GM18502 (cell line): Measurements from ENCODE around the gene RAD51B.
A peak's percentile ranks its signal among the peaks of the same experiment; 100 is the strongest.
"Not testable (repeated sequence)": the region's sequence is repeated elsewhere in the genome, so short reads cannot be mapped to it uniquely, and the experiment has no call there.

Source experiments
- ATAC-seq: cut with Tn5 transposase; IDR thresholded peaks from one replicate; pipeline ENCODE4 v1.9.1; 2021; ENCODE audit warnings: mild to moderate bottlenecking; ENCODE audit not compliant: unreplicated experiment, poor library complexity

The RAD51B gene

DNA sequence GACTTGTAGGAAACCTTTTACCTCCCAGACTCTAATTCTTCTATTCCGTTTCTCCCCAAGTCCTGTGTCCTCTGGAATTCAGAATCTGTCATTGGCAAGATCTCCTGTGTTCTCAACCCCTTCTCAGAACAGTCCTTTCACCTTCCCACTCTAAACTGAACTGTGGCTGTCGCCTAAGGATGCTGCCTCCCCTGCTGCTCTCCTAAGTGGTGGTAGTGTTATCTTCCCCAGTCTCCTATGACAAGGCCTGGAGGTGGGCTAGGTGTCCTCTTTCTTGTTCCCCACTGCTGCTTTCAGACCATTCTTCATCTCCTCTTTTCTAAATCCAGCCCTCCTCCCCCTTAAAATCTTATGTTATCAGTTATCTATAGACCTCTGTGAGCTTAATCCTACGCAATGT, 397.4 kb downstream of the RAD51B start:
- no peak for ATAC-seq

DNA sequence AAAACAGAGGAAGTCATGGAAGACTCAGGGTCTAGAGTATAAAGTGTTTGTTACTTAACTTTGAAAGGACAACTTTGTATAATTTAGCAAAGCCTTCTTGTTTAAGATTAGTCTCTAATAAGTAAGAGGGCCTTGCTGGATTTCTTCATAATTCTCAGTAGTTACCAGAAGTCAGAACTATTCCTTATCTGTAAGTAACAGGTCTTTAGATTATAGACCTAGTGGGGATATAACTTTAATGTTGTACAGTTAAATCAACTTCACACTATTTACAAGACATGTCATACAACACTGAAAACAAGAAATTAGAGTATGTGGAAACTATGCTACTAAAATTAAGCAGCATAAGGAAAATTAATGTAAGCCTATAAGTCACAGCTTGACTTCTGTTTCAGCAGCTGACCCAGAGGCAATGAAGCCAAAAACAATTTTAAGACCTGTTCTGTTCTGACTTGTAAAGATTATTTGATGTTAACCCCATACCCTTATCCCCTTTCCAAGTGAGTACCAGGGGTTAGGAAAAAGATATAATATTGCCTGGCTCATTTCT, 398.3 kb downstream of the RAD51B start:
- no peak for ATAC-seq

DNA sequence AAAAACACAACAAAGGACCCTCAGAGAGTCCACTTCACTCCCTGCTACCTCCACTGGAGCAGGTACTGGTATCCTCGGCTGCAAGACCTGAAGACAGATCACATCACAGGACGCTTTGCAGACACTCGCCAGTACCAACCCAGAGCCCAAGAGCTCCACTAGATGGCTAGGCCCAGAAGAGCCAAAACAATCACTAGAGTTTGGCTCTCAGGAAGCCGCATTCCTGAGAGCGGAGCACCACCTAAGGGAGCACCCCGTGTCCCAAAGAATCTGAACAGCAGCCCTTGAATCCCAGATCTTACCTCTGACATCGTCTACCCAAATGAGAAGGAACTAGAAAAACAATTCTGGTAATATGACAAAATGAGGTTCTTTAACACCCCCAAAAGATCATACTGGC, 399.8 kb downstream of the RAD51B start:
- no peak for ATAC-seq

DNA sequence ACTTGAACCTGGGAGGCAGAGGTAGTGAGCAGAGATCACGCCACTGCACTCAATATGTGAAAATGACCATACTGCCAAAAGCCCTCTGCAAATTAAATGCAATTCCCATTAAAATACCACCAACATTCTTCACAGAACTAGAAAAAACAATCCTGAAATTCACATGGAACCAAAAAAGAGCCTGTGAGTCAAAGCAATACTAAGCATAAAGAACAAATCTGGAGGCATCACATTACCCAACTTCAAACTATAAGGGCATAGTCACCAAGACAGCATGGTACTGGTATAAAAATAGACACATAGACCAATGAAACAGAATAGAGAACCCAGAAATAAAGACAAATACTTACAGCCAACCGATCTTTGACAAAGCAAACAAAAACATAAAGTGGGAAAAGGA, 401.5 kb downstream of the RAD51B start:
- ATAC-seq = not testable (repeated sequence)

DNA sequence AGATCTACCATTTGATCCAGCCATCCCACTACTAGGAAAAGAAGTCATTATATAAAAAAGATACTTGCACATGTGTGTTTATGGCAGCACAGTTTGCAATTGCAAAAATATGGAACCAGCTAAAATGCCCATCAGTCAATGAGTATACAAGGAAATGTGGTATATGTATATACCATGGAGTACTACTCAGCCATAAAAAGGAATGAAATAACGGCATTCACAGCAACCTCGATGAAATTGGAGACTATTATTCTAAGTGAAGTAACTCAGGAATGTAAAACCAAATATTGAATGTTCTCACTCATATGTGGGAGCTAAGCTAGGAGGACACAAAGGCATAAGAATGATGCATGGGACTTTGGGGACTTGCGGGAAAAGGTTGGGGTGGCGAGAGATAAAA, 402.6 kb downstream of the RAD51B start:
- ATAC-seq = no peak

DNA sequence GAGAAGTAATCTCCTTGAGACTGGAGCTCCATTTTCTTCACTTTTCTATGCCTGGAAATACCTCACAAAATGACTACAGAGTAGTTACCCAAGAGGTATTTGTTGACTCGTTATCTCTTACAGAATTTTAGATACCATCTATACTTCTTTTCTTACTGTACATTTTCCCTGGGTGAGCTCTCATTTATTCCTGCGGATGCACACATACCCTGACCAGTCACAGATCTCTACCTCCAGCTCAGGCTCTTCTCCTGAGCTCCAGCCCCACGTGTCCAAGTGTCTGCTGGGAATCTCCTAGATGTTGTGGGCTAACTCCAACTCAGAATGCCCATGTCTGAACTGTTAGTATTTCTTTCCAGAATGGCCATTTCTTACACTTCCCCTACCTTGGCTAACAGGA, 403.1 kb downstream of the RAD51B start:
- ATAC-seq = no peak

DNA sequence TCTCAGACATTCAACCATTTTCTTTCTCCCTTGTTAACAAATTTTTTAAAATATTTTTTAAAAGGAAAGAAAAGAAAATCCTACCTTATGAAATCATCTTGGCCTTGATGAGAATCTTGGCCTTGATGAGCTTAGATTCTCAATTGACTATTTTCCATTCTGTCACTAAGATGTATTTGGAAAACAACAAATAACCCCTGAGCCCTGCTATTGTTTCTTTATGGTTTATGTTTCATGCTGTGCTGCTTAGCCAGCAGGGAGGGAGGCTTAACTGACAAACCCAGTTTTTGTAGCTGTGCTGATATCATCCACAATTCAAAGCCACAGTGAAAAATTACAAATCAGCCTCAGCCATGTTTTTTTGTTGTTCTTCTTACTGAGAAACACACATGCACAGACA, 404.1 kb downstream of the RAD51B start:
- no peak for ATAC-seq

DNA sequence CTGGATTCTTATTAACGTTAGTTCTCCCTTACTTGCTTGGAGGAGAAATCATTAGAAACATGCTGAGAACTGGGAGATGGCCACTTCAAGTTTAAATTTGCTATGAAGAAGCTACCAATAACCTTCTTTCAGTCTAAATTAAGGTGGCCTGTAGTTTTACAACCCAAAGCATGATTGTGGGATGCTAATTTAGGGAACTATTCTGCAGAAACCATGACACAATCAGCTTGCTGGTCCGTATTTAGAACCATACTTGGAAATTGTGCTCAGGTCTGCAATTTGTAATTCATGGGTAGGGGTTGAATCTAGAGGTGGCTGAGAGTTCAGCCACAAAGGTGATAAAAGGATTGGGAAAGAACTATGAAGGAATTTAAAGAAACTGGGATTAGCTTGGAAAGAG, 405.7 kb downstream of the RAD51B start:
- no peak for ATAC-seq

DNA sequence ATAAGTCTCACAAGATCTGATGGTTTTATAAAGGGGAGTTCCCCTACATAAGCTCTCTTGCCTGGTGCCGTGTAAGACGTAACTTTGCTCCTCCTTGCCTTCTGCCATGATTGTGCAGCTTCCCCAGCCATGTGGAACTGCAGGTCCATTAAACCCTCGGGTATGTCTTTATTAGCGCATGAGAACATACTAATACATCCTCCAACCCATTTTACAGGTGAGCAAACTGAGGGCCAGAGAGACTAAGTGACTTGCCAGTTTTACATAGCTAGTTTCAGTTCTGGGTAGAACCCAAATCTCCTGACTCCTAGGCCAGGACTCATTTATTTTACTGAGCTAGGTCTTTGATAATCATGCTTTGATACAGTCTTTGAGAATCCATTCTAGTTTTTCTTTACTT, 406.9 kb downstream of the RAD51B start:
- ATAC-seq = no peak

DNA sequence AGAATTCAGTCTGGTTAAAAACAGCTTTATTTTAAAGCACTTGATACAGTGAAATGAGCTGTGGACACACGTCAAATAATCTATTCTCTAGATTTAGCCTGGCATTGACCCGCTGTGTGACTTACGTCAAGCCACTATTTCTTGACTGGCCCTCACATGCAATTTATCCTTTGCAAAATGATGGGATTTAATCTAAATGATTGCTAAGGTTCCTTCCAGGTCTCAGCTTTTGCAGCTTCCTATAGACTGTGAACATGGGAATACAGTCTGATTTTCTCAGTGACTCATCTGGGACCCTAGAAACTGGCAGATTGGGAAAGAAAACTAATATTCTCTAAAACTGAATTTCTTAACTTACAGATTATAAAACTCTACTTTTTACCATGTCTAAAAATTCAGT, 409.1 kb downstream of the RAD51B start:
- ATAC-seq = no peak

DNA sequence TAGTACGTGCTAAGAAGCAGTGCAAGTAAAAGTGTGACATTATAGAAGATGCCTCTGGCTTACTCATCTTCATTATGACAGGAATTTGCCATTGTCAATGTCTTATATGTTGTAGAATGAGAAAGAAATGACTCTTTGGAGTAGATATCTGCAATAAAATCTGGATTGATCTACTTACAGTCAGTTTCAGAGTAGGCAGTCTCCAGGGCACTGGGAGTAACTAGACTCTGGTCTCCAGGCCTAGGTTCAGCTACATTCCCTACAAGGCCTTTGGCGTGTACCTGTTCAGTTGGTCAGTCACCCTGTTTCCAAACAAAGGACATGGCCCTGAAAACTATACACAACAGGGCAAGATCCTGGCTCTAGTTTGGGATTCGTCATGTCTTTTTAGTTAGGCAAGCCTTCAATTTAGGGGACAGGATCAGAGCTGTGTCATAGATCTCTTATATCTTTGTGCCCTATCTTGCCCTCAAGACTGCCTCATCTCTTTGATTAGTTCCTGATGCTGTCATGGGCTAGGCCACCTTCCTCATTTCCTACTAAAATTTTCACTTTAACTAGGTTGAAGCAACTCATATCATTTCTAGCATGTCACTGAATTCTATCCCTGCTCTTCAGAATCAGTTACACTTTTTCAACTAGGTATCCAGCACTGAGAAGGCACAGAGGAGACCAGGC, 410.0 kb downstream of the RAD51B start:
- ATAC-seq = no peak

DNA sequence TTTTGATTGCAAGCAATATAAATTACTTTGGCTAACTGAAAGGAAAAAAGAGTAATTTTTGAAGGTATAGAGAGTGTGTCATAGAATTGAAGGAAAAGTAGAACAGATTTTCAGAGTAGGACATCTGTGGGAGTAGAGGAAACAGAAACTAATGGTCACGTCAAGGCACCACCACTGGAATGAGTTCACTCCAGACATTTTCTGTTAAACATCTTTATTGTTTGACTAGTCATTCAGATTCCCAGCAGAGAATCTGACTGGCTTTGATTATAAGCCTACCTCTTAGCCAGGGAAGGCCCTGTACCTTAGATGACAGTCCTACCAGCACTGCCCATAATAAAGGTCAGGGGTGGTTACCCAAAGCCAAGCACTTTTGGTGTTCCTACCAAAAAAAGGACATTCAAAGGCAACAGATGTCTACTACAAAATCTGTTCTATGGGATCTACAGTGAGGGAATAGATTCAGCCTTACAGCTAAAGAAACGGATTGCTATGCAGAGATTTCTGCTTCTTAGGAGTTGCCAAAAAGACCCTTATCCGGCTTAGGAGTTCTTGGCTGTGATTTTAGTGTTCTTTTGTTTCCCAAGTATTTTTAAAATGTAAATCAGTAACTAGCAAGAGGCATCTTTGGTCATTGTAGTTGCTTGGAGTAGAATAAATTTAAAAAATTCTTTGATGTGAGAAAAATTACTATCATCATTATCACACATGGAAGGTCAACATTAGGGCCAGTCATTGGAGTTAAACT, 410.8 kb downstream of the RAD51B start:
- ATAC-seq = no peak

DNA sequence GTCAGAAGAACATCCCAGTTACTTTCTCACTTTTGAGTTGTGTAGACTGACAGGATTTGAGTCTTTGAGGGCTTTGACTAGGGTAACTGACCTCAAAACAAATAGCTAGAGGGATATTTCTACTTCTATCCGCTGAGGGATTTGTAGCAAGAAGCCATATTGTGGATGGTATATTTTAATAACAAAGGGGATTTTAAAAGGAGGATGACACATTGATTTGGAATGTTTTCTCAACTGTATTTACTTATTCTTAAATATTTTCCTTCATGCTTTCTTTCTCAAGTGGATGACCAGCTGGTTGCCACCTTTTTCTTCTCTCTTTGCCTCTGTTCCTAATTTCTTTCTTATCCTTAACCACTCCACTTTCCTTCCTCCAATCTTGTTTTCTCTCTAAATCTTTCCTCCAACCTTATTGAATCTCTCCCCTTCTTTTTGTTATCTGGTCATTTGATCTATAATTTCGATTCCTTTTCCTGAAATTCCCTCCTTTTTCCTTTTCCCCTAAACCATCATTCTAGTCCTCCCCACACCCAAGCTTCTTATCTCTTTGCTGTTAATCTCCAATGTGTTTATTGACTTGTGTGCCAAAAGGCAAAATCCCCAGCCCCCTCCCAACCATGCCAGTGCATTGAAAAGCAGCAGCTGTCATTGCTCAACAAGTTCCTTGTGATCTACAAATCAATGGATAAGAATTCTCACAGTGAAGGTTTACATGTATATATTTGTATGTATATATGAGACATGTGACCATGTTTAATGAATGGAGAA, 411.6 kb downstream of the RAD51B start:
- ATAC-seq = no peak

DNA sequence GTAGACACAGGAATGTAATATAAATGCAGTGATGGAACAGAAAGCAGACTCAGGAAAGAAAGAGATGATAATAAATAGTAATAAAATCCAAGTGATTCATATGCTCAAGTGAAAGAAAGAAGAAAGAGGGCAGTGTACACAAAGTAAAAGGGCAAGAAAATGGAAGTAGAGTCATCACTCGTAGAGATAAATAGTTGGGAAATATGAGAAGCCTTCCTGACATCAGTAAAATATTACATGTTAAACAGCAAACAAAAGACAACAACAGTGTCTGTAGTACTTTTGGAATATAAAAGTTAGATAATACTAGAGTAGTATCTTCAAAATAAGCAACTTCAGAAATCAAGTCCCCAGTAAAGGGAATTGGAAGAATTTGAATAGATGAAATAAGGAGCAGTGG, 412.3 kb downstream of the RAD51B start:
- no peak for ATAC-seq

DNA sequence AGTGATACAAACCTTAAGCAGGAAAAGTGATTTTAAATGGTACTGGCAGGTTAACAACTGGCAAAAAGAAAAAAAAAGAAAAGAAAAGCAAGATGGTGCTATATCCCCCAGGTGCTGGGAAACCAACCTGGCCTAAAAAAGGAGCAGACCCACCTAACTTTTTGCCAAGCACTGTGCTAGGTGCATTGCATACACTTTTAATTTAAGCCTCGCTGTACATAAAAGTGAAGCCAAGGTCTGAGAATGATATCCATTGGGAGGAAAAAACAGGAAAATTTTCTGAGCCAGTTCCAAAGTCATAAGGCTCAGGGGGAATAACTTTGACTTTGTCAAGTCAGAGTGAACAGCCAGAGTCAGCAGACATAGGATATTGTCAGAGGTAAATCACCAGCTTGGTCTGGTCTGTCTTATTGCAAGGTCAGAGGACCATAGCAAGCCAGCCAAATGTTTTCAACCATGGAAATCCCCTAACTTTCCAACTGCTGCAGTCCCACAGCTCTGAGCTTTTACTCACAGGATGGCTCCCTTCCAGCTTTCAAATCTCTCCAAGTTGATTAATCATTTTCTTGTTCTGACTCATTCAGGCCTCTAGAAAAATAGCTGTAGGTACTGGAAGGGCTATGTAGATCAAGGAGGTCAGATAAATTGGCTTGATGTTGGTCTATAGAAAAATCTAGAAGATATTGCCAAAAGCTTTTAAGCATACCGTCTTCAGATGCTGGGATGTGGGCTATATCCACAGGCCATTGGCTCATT, 412.9 kb downstream of the RAD51B start:
- peak; percentile 79 for ATAC-seq

DNA sequence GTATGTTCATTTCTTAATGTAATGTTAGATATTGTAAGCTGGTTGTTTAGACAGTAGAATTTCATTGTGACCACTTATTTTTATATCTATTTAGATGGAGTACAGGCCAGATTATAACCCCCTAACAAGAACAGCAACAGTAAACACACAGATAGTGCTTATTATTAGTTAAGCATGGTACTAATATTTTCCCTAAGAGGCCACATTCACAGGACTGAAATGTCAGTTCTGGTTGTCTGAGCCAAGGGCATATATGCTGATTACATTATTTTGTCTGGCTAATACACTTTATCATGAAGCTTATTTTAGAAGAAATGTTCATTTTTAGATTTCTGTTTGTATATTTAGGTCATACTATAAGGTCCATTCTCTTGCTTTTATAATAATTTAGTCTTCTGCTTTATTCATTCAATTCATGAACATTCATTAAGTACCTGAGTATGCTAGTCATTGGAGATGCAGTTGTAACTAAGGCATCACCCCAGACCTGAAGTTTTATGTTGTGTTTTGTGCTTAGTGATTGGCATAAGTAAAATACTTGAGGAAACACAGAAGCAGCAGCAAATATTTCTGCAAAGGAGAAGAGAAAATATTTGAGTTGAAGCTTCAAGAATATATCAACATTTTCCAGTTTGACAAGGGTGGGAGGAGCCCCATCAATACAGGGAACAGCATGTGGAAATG, 413.7 kb downstream of the RAD51B start:
- no peak for ATAC-seq

DNA sequence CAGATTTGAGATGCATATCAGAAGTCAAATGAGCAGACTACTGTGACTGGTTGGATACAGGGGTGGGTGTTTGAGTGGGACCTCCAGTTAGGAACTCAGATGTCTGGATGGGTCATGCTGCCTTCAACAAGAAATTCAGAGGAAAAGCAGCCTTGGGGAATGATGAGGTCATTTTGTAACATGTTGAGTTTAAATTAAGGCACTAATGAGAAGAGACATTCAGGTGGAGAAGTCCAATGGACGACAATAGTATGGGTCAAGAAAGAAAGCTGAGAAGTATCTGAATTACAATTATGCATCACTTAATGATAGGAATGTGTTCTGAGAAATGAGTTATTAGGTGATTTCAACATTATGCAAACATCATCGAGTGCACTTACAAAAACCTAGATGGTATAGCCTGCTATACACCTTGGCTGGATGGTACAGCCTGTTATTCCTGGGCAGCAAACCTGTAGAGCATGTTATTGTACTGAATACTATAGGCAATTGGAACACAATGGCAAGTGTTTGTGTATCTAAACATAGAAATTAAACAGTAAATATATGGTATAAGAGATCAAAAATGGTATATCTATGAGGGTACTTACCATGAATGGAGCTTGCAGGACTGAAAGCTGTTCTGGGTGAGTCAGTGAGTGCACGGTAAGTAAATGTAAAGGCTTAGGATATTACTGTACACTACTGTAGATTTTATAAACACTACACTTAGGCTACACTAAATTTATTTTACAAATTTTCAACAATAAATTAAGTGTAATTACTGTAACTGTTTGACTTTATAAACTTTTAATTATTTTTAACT, 414.7 kb downstream of the RAD51B start:
- no peak for ATAC-seq

DNA sequence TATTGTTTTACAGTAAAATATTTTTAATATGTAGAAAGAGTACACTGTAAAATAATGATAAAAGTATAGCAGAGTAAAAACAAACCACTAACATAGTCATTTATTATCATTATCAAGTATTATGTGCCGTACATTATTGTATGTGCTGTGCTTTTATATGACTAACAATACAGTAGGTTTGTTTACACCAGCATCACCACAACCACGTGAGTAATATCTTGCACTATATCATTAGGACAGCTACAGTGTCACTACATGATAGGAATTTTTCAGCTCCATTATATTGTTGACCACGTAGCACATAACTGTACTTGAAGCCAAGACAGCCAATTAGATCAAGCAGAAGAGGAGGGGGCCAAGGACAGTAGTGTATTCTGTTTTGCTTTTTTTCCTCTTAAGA, 415.4 kb downstream of the RAD51B start:
- ATAC-seq = no peak
